Measurements from ENCODE around the gene RNF224.

The RNF224 gene

DNA sequence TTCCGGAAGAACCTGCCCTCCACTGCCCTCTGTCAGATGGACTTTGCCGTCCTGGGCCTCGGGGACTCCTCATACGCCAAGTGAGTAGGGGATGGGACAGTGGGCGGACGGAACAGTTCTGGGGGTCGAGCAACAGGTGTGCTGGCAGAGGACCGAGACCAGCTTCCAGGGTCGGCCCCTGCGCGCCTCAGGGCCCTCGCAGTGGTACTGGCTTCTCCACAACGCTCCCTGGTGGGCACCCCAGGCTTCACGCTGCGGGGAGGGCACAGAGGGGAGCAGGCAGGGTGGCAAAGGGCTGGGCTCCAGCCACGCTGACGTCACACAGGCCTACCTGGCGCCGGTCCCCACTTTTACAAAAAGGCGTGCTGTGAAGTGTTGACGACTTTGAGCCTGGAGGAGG lies 14.8 kb upstream of the RNF224 start:
- in situ Hi-C loops (cut with MboI; ENCODE audit: low sequenced_read_pairs) = loop anchor here (25.0 kb wide), 1 partner anchor 425 kb away; the partner anchor contains the start of genes CCDC183 and TMEM141

DNA sequence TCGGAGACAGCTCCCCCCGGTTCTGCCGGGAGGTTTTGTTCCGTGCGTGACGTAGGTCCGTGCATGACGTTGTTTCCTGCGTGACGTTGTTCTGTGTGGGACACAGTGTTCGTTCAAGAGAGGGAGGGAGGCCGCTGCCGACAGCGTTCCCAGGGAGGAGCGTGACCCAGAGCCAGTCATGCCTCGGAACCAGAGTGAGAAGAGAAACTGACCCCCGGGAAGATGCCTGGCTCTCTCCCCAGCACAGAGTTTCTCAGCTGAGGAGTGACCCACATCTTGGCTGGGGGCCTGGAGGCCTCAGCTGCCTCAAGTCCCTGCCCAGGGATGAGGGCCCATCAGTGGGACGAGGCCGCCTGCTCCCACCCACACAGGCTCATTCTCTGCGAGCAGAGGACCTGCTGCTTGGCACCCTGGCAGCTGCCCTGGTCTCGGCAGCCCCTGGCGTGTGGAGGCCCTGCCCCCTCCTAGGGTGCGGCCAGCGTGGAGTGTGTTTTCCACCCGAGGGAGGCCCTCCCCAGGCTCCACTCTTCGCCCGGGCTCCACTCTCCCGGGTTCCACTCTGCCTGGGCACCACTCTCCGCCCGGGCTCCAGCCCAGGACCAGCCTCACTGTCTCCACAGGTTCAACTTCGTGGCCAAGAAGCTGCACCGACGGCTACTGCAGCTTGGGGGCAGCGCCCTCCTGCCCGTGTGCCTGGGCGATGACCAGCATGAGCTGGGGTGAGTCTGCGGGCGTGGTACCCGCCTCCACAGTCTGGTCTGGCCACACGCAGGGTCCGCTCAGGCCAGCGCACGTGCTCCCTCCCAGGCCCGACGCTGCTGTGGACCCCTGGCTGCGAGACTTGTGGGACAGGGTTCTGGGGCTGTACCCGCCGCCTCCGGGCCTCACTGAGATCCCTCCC lies 13.9 kb upstream of the RNF224 start:
- in situ Hi-C loops (cut with MboI; ENCODE audit: low sequenced_read_pairs) = loop anchor here (25.0 kb wide), 1 partner anchor 426 kb away; the partner anchor contains the start of genes CCDC183 and TMEM141

DNA sequence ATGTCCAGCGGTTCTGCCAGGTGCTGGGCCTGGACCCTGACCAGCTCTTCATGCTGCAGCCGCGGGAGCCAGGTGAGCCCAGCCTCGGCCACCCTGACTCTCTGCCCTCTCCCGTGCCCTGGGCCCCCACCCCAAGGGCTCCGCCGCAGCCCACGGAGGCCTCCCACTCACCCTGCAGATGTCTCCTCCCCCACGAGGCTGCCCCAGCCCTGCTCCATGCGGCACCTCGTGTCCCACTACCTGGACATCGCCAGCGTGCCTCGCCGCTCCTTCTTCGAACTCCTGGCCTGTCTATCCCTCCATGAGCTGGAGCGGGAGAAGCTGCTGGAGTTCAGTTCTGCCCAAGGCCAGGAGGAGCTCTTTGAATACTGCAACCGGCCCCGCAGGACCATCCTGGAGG lies 12.7 kb upstream of the RNF224 start:
- in situ Hi-C loops (cut with MboI; ENCODE audit: low sequenced_read_pairs) = loop anchor here (25.0 kb wide), 1 partner anchor 427 kb away; the partner anchor contains the start of genes CCDC183 and TMEM141

DNA sequence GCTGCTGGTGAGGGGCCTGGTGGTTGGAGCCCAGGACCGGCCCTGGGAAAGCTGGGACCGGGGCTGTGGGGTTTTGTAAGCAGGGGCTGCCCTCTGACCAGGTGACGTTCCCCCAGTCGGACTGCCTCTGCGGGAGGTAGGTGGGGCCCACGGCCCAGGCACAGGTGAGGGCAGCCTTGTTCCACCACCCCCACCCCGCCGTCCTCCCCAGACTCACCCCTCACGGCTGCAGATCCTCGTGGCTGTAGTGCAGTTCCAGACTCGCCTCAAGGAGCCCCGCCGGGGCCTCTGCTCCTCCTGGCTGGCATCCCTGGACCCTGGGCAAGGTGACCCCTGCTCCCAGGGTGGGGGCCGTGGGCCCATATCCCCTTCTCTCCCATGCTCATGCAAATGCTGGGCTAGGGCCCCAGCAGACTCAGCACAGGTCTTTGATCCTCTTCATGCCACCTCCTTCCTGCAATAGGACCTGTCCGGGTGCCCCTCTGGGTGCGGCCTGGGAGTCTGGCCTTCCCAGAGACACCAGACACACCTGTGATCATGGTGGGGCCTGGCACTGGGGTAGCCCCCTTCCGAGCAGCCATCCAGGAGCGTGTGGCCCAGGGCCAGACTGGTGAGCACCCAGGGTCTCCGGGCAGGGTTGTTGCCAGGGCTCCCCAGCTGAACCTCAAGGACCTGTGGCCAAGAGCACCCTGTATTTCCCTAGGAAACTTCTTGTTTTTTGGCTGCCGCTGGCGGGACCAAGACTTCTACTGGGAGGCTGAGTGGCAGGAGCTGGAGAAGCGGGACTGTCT lies 11.9 kb upstream of the RNF224 start:
- in situ Hi-C loops (cut with MboI; ENCODE audit: low sequenced_read_pairs) = loop anchor here (25.0 kb wide), 1 partner anchor 428 kb away; the partner anchor contains the start of genes CCDC183 and TMEM141

DNA sequence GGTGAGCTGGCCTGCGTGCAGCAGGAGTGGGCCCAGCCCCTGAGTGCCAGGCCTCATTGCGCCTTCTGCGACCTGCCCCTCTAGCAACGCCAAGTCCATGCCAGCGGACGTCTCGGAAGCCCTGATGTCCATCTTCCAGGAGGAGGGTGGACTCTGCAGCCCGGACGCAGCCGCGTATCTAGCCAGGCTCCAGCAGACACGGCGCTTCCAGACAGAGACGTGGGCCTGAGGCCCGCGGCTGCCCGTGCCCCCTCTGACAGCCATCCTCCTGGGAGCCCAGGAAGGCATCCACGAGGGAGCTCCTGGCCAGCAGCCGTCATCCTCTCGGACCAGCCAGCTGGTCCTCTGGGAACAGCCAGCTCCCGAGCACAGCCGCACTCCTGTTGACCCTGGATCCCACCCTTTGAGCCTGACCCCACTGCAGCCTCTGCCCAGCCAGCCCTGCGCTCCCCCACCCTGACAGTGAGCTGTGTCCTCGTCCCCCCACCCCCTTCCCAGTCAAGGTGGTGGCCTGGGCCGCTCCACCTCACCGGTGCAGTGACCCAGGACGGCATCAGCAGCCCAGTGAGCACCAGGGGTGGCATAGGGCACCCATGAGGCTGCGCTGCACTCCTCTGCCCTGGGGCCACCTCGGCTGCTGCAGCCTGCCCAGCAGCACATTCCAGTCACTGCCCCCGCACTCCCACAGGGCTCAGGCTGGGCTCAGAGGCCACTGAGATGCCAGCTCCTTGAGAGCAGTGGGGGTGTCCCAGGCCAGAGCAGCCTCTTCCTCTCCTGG lies 10.9 kb upstream of the RNF224 start:
- in situ Hi-C loops (cut with MboI; ENCODE audit: low sequenced_read_pairs) = loop anchor here (25.0 kb wide), 1 partner anchor 429 kb away; the partner anchor contains the start of genes CCDC183 and TMEM141

DNA sequence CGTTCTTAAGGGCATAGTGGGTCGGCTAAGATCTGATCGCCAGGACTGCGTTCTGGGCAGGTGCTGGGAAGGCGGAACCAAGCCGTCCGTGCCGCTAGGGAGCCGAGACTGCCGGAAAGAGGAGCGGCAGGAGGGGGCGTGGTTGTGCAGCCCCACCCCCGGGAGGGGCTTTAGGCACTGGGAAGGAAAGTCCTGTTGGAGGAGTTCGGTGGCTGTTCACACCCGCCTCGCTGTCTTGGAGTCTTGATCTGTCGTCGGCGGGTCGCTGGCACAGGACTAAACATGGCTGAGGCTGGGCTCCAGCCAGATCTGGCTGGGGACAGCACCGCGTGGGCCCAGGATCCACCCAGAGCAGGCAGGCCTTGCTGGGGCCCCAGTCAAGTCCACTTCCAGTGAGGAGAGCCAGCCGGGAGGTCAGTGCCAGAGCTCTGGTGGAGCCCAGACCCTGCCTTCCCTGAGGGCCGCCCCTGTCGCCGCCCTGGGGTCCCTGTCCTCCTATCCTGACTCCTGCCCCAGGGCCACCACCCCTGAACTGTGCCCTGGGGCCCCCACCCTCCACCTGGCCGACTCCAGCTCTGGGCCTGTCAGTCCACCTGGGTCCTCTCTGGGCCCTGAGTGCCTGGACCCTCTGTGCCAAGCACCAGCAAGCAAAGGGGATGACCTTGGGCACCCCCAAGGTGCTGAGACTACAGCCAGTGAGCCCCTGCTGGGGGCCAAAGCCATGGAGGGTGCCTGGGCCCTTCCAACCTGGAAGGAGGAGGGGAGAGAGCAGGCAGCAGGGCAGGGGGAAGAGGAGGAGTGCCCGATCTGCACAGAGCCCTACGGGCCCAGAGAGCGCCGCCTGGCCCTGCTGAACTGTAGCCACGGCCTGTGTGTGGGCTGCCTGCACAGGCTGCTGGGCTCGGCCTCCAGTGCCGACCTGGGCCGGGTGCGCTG lies 9.8 kb upstream of the RNF224 start:
- in situ Hi-C loops (cut with MboI; ENCODE audit: low sequenced_read_pairs) = loop anchor here (25.0 kb wide), 1 partner anchor 430 kb away; the partner anchor contains the start of genes CCDC183 and TMEM141

DNA sequence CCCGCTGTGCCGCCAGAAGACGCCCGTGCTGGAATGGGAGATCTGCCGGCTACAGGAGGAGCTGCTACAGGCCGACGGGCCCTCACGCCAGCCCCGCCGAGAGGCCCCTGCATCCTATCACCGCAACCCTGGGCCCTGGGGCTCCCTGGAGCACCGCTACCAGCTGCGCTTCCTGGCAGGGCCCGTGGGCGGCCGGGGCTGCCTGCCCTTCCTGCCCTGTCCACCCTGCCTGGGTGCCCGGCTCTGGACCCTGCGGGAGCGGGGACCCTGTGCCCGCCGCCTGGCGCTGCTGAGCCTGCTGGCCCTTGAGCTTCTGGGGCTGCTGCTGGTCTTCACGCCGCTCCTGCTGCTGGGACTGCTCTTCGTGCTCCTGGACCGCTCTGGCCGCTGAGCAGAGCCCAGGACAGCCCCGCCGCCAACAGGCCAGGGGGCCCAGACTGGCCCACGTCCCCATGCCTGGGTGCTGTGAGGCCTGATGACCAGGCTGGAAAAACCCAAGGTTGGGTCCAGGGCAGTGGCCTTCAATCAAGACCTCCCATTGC lies 9.0 kb upstream of the RNF224 start:
- in situ Hi-C loops (cut with MboI; ENCODE audit: low sequenced_read_pairs) = loop anchor here (25.0 kb wide), 1 partner anchor 431 kb away; the partner anchor contains the start of genes CCDC183 and TMEM141

DNA sequence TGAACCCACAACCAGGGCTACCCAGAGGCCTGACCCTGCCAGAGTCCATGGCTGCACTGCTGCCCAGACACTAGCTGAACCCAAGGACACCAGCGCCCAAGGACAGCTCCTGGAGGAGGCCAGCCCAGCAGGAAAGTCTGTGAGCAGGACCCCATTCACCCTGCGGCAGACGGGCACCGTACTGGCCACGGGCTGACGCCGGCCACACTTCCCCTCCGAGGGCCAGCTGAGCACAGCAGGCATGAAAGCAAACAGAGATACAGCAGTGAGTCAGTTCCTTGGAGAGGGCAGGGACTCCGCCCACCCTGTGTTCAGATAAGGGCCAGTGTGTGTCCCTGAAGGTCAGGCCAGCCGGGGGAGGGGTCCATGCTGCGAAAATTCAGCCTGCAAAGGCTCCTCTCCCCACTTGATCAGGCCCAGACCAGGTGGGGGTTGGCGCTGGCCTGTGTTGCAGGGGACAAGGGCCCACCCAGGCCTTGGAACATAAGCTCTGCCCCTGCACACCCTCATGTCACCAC lies 8.5 kb upstream of the RNF224 start:
- in situ Hi-C loops (cut with MboI; ENCODE audit: low sequenced_read_pairs) = loop anchor here (25.0 kb wide), 1 partner anchor 432 kb away; the partner anchor contains the start of genes CCDC183 and TMEM141

DNA sequence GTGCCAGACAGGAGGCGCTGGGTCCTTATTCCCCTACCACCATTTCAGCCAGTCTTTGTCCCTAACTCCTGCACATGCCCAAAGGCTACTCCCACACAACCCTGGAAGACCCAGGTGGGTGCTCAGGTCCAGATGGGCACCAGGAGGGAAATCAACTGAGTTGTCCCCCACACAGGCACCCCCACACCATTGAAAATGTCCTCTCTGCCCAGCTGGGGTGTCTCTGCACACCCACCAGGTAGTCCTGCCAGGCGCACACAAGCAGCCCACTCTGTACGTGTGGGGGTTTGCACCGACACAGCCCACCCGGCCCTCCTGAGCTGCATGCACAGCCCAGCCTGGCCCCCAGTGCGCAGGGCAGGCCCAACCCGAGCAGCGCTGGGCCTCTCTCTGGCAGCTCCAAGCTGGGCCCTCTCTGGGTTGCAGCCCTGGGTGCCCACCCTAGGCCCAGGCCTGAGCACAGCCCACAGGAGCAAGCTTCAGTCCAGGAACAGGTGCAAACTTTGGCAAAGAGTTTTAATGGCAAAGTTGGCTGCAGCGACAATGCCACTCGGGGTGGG lies 7.5 kb upstream of the RNF224 start:
- in situ Hi-C loops (cut with MboI; ENCODE audit: low sequenced_read_pairs) = loop anchor here (25.0 kb wide), 1 partner anchor 433 kb away; the partner anchor contains the start of genes CCDC183 and TMEM141

DNA sequence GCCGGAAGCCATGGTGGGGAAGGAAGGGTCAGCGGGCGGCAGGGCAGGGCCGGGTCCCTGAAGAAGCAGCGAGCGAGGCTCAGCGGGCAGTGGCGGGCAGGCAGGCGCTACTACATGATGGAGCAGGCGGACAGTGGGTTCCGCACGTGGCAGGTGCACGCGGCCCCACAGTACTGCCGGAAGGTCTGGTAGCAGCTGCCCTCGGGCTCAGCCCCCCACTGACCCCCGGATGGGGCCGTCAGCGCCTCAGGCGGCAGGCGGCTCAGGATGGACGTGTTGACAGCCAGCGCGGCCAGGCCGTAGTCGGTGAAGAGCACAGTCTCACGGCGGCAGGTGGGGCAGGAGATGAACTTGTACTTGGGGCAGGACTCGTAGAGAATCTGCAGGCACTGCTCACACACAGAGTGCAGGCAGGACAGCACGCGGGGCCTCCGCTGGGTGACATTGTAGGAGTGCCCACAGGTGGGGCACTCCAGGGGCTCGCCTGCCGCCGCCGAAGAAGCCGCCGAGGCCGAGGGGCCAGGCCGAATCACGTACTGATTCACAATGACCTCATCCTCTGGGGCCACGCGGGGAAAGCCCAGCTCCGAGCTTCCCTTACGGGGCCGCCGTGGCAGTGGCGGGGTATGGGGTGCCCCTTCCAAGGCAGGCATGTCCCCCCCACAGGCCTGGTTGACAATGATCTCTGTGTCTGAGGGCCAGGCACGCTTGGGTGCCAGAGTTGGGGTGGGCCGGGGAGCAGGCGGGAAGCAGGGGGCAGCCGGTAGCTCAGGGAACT lies 6.8 kb upstream of the RNF224 start:
- in situ Hi-C loops (cut with MboI; ENCODE audit: low sequenced_read_pairs) = loop anchor here (25.0 kb wide), 1 partner anchor 433 kb away; the partner anchor contains the start of genes CCDC183 and TMEM141

DNA sequence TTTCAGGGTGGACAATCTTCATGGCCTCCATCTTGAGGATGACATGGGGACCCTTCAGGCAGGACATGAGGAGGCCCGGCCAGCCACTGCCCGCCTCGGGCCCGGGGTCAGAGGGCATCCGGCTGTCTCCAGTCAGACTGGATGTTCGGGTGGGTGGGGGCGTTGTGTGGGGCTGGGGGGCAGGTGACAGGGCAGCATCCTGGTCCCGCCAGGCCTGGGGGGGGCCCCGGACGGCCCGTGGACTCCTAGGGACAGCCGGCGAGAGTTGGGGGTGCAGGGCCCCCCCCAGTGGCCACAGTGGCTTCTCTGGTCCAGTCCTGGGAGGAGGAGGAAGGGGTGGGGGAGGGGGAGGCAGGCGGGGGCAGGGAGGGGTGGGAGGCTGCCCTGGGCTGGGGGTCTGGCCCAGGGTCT lies 6.2 kb upstream of the RNF224 start:
- in situ Hi-C loops (cut with MboI; ENCODE audit: low sequenced_read_pairs) = loop anchor here (25.0 kb wide), 1 partner anchor 434 kb away; the partner anchor contains the start of genes CCDC183 and TMEM141

DNA sequence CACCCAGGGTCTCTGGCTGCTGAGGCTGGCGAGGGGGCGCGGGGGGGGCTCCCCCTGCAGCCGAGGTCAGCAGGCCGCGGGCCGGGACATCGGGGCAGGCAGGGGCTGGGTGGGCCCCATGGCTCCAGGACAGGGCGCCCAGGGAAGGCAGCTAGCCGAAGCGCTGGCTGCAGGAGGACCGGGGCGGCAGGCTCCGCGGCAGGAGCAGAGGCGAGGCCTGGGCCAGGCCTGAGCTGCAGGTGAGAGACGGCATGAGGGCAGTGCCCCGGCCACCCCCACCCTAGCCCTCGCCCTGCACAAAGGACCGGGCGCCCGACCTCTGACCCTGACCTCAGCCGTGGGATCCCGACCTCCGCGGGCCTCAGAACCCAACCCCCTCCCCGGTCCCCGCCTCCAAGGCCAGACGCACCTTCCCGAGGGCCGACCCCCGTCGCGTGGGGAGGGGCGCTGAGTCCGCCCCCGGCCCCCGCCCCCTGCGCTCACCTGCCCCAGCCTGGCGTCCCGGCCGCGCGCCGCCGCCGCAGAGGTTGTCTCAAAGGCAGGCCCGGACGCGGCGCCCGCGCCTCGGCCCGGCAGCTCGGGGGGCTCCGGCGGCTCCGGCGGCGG lies 5.7 kb upstream of the RNF224 start:
- in situ Hi-C loops (cut with MboI; ENCODE audit: low sequenced_read_pairs) = loop anchor here (25.0 kb wide), 1 partner anchor 434 kb away; the partner anchor contains the start of genes CCDC183 and TMEM141

DNA sequence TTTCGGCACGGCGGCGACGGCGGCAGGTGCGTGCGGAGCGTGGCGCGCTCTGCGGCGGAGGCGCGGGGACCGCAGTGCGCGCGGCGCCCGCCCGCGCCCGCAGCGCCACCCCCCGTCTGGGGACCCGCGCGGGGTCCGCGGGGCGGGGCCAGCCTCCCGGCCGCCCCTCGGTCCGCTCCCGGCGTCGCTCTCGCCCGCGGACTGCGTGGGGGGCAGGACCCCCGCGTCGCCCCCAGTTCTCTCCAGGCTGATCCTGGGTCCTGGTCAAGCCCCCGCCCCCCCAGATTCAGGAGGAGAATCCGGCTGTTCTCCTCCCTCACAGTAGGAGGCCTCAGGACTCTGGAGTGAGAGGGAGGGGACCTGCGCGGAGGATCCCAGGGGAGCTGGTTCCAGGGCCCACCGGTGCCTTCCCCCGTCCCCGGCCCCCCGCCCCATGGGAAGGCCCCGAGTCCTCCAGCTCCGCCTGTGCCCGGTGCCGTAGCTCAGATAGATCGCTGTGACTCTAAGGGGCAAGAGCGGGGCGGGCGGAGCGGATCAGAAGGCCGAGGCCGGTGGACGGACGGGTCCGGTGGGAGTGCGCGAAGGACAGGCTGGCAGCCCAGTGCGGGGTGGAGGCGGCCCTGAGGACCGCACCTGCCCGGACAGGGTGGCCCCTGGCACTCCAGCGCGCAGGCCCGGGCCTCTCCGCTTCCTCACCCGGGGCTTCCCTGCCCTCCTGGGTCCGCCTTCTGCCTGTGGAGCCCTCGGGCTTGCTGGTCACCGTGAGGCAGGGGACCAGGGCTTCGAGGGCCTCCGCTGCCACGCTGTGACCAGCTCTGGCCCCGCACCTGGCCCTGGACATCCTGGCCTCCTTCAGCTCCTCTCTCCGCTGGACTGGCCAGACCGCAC lies 4.9 kb upstream of the RNF224 start, which contains the start of gene RNF208:
Gene RNF208 (minus strand): TSS at position 51 of the 888 bp plus-strand sequence. CDS start 1,028 bp downstream, outside the sequence.
- in situ Hi-C loops (cut with MboI; ENCODE audit: low sequenced_read_pairs) = loop anchor here (25.0 kb wide), 1 partner anchor 435 kb away; the partner anchor contains the start of genes CCDC183 and TMEM141

DNA sequence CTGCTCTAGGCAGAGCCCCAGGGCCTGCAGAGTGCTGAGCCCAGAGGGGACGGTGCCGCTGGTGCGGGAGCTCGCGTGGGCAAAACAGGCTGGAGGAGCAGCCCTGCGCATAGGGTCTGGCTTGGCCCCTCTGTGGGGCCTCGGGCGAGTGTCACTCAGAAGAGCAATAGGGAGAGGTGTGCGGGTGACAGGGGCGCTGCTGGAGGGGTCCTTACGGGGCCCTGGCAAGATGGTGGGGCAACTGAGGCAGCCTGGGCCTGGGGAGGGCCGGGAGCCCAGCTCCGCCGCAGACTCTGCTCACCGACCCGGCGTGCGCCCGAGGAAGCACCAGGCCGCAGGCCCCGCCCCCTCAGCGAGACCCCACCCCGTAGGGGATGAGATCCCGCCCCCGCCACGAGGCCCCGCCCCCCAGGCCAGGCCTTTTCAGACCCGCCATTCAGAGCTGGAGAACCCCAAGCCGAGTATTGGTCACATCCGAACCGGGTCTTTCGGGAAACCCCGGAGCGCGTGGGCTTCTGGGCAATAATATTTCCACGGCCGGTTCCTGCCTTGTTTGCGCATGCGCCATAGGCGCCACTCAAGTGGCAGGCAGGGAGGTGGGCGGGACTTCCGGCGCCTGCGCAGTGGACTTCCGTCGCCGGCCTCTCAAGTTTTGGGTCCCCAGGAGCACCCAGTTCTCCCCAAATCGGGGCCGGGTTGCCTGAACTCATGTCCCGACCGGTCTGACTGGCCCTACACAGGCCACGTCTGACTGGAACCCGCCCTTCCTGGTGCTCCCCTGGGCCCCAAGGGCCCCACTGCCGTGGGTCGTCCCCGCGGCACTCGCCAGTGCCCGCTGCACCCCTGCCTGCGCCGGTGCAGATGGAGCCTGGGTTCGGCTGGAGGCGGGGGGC lies 4.0 kb upstream of the RNF224 start:
- in situ Hi-C loops (cut with MboI; ENCODE audit: low sequenced_read_pairs) = loop anchor here (25.0 kb wide), 1 partner anchor 436 kb away; the partner anchor contains the start of genes CCDC183 and TMEM141
